ENCODE results near the gene TIPRL.
"Not testable (repeated sequence)": the region's sequence is repeated elsewhere in the genome, so short reads cannot be mapped to it uniquely, and the experiment has no call there.

TIPRL gene

GRCh38 chr1:168154707-168155106 lies 24.1 kb upstream of the TIPRL start:
- DNase-seq; in situ Hi-C loops (cut with HindIII; ENCODE audit: low pct_ligation_motif_present, low pct_unique_long_range_greater_than_20kb, low sequenced_read_pairs): not testable (repeated sequence)

GRCh38 chr1:168155910-168156309 lies 22.9 kb upstream of the TIPRL start:
- DNase-seq = no peak
- in situ Hi-C loops (cut with HindIII; ENCODE audit: low pct_ligation_motif_present, low pct_unique_long_range_greater_than_20kb, low sequenced_read_pairs) = no loop called here

- in situ Hi-C loops (cut with HindIII; ENCODE audit: low pct_ligation_motif_present, low pct_unique_long_range_greater_than_20kb, low sequenced_read_pairs) = no loop called here
These were observed 21.1 kb upstream of the TIPRL start for GRCh38 chr1:168157638-168158037.

GRCh38 chr1:168159251-168159650 lies 19.5 kb upstream of the TIPRL start:
- in situ Hi-C loops (cut with HindIII; ENCODE audit: low pct_ligation_motif_present, low pct_unique_long_range_greater_than_20kb, low sequenced_read_pairs) = no loop called here
- no peak for DNase-seq

More at GRCh38 chr1:168157638-168158037, 21.1 kb upstream of the TIPRL start:
- DNase-seq = no peak

- no peak for DNase-seq
- in situ Hi-C loops (cut with HindIII; ENCODE audit: low pct_ligation_motif_present, low pct_unique_long_range_greater_than_20kb, low sequenced_read_pairs) = no loop called here
These were observed 18.8 kb upstream of the TIPRL start for GRCh38 chr1:168159979-168160378.

GRCh38 chr1:168161459-168161858 lies 17.3 kb upstream of the TIPRL start:
- in situ Hi-C loops (cut with HindIII; ENCODE audit: low pct_ligation_motif_present, low pct_unique_long_range_greater_than_20kb, low sequenced_read_pairs) = no loop called here
- no peak for DNase-seq

GRCh38 chr1:168163670-168164069 lies 15.1 kb upstream of the TIPRL start:
- DNase-seq = no peak
- in situ Hi-C loops (cut with HindIII; ENCODE audit: low pct_ligation_motif_present, low pct_unique_long_range_greater_than_20kb, low sequenced_read_pairs) = no loop called here

GRCh38 chr1:168164771-168165170 lies 14.0 kb upstream of the TIPRL start:
- no peak for DNase-seq
- in situ Hi-C loops (cut with HindIII; ENCODE audit: low pct_ligation_motif_present, low pct_unique_long_range_greater_than_20kb, low sequenced_read_pairs) = no loop called here

- in situ Hi-C loops (cut with HindIII; ENCODE audit: low pct_ligation_motif_present, low pct_unique_long_range_greater_than_20kb, low sequenced_read_pairs) = no loop called here
- no peak for DNase-seq
These were observed 11.0 kb upstream of the TIPRL start for GRCh38 chr1:168167806-168168205.

- in situ Hi-C loops (cut with HindIII; ENCODE audit: low pct_ligation_motif_present, low pct_unique_long_range_greater_than_20kb, low sequenced_read_pairs) = no loop called here
- DNase-seq = no peak
These were observed 7.9 kb upstream of the TIPRL start for GRCh38 chr1:168170564-168171508.

GRCh38 chr1:168172250-168172915 lies 6.4 kb upstream of the TIPRL start:
- DNase-seq = no peak
- in situ Hi-C loops (cut with HindIII; ENCODE audit: low pct_ligation_motif_present, low pct_unique_long_range_greater_than_20kb, low sequenced_read_pairs) = no loop called here

- no peak for DNase-seq
- in situ Hi-C loops (cut with HindIII; ENCODE audit: low pct_ligation_motif_present, low pct_unique_long_range_greater_than_20kb, low sequenced_read_pairs) = no loop called here
These were observed 530 bp upstream of the TIPRL start for GRCh38 chr1:168178227-168178637.

- in situ Hi-C loops (cut with HindIII; ENCODE audit: low pct_ligation_motif_present, low pct_unique_long_range_greater_than_20kb, low sequenced_read_pairs) = no loop called here
- DNase-seq = peak; percentile 46
These were observed 831 bp downstream of the TIPRL start for GRCh38 chr1:168179438-168180147.

GRCh38 chr1:168180148-168180524 lies 1.4 kb downstream of the TIPRL start:
- DNase-seq = no peak
- in situ Hi-C loops (cut with HindIII; ENCODE audit: low pct_ligation_motif_present, low pct_unique_long_range_greater_than_20kb, low sequenced_read_pairs) = no loop called here

- in situ Hi-C loops (cut with HindIII; ENCODE audit: low pct_ligation_motif_present, low pct_unique_long_range_greater_than_20kb, low sequenced_read_pairs); DNase-seq: not testable (repeated sequence)
These were observed 2.4 kb downstream of the TIPRL start for GRCh38 chr1:168181063-168181720.

- in situ Hi-C loops (cut with HindIII; ENCODE audit: low pct_ligation_motif_present, low pct_unique_long_range_greater_than_20kb, low sequenced_read_pairs) = no loop called here
- DNase-seq = no peak
These were observed 8.4 kb downstream of the TIPRL start for GRCh38 chr1:168187177-168187576.

- no peak for DNase-seq
These were observed 11.6 kb downstream of the TIPRL start for GRCh38 chr1:168190403-168190802.

GRCh38 chr1:168195199-168196135 lies 16.7 kb downstream of the TIPRL start:
- in situ Hi-C loops (cut with HindIII; ENCODE audit: low pct_ligation_motif_present, low pct_unique_long_range_greater_than_20kb, low sequenced_read_pairs) = no loop called here
- DNase-seq = no peak

More at GRCh38 chr1:168190403-168190802, 11.6 kb downstream of the TIPRL start:
- in situ Hi-C loops (cut with HindIII; ENCODE audit: low pct_ligation_motif_present, low pct_unique_long_range_greater_than_20kb, low sequenced_read_pairs) = no loop called here
